ENCODE data around the gene NUP210L. TPM values are rescaled to one million over a fixed set of nuclear protein-coding genes. Genes with fewer than 3 reads are reported as not detected.

The NUP210L gene
- total and polyA plus RNA-seq, 9 of the 15 experiments (the other 6 are each of a cell fraction or from before 2014, with no cell fraction given): 0.01 to 0.04 TPM; not detected in 7

GRCh38 chr1:153942766-153943549 is 211.9 kb downstream of the NUP210L start:
- Histone ChIP-seq H3K4me3 (no peak overlapping the region), H3K9ac (ENCODE audit: insufficient read depth in 1 of 2, low read depth in 2 of 2, low read length in 2 of 2) (no peak overlapping the region), H3K36me3 (ENCODE audit: control insufficient read depth, insufficient read depth, low read length) (peaks cover 68% of the 10 kb centered on the region), H3K9me1 (ENCODE audit: control insufficient read depth, insufficient read depth, low read length) (no peaks in the 10 kb centered on the region), H3K9me3 (replicated peaks; ENCODE audit: control insufficient read depth, insufficient read depth, low read depth, low read length) (no peaks in the 10 kb centered on the region), H3K4me2 (ENCODE audit: insufficient read depth, low read length) (no peak overlapping the region), H3K27me3 (ENCODE audit: control insufficient read depth in 2 of 2, insufficient read depth in 2 of 2, low read length in 2 of 2) (no peaks in the 10 kb centered on the region), H3K4me1 (replicated peaks in 1 of 2; ENCODE audit: control insufficient read depth in 2 of 2, insufficient read depth in 2 of 2, low read length in 2 of 2) (peaks cover 12 to 32% of the 10 kb centered on the region in 2 experiments; a peak in 4 of 5 replicates), H4K20me1 (replicated peaks; ENCODE audit: control insufficient read depth, insufficient read depth, low read length) (no peaks in the 10 kb centered on the region), H2AFZ (ENCODE audit: low read depth, low read length) (no peak overlapping the region), H3K79me2 (ENCODE audit: control insufficient read depth, insufficient read depth, low read length) (peaks cover 29% of the 10 kb centered on the region), H3K27ac (ENCODE audit: extremely low read depth, low read depth, low read length) (no peak overlapping the region; the same call in 2 of the 3 replicates)
- intact Hi-C loops (cut with micrococcal nuclease) (no loop called here), in situ Hi-C loops (cut with MboI) (no loop called here)
- DNase-seq (ENCODE audit: extremely low read depth in 1 of 4, low spot score in 3 of 4): no peak
- POLR2A ChIA-PET: interaction anchor here (5.5 kb wide), 1 partner anchor 15 kb away, joined by 39 read pairs; the partner anchor contains the start of gene CRTC2
- BruUV-seq (replicated peaks): TSS peak; percentile 7
- CTCF ChIA-PET (ENCODE audit: low intra/inter-chr PET ratio): no interaction called here
- no peak for ATAC-seq
- TF ChIP-seq SUPT5H (IDR thresholded peaks at IDR 0.05): 0 out of 2 replicates have a peak, but pooled peaks have one; percentile 26
- TF ChIP-seq POLR2G (IDR thresholded peaks at IDR 0.05; ENCODE audit: low read depth, low read length): peak; percentile 37; the same call in 1 of the 2 replicates
- TF ChIP-seq ARID2 (IDR thresholded peaks at IDR 0.05): no peak
- WGBS (ENCODE audit: insufficient coverage, low coverage, missing lambda C conversion rate): 92% methylated on average over 9 of the region's 11 CpGs
- FAIRE-seq: no peak

MicroRNAs within 50 kb of the gene (microRNA counts, 767-probe panel; counts per million panel counts)
- not detected for microRNA hsa-miR-190b

Small RNA genes within 50 kb of the gene (microRNA-seq; reads per million reads assigned to microRNA genes)
- gene MIR190B (ENCODE audit: borderline microRNAs expressed) (3.0 reads per million, percentile 35 among the genes with 10 or more reads in this experiment), gene MIR5698 (ENCODE audit: borderline microRNAs expressed) (not detected), gene MIR6737 (ENCODE audit: borderline microRNAs expressed) (0.64 reads per million)

Small RNA genes within 50 kb of the gene (small RNA-seq; reads per million reads assigned to genes)
- 0.26 reads per million for gene MIR190B
- not detected for gene MIR5698
- gene MIR6737: not detected
- gene RNU6-179P: not detected

Other genes starting within 250 kb of the NUP210L start
Only the 7 nearest of the 14 such genes appear.
- 29.0 and 32.3 TPM in 2 replicates for gene RAB13, start 168.7 kb downstream of the NUP210L start, total RNA-seq (2014; rRNA removed)
- gene RAB13, start 168.7 kb downstream of the NUP210L start, total RNA-seq (2014; rRNA removed; fragmentation: Illumina TruSeq; extraction: Trizol): 33.5 and 37.2 TPM in 2 replicates
- 37.2 and 39.8 TPM in 2 replicates for gene RAB13, start 168.7 kb downstream of the NUP210L start, total RNA-seq (2015; rRNA removed; fragmentation: Illumina TruSeq; extraction: Trizol)
- 53.4 and 66.2 TPM in 2 replicates for gene RAB13, start 168.7 kb downstream of the NUP210L start, total RNA-seq (2021)
- gene RAB13, start 168.7 kb downstream of the NUP210L start, polyA plus RNA-seq (2011; rRNA removed): 42.2 and 62.0 TPM in 2 replicates
- gene RAB13, start 168.7 kb downstream of the NUP210L start, polyA plus RNA-seq (2014; fragmentation: Illumina TruSeq; extraction: Trizol): 91.4 and 100 TPM in 2 replicates
- 10 to 100 TPM; 22.3 to 28.6 TPM for gene RAB13, start 168.7 kb downstream of the NUP210L start, polyA plus RNA-seq (2014; fragmentation: Nextera tagmentation; extraction: Ambion mirVana)
- gene RAB13, start 168.7 kb downstream of the NUP210L start, polyA plus RNA-seq (2014; rRNA removed): 68.4 and 80.2 TPM in 2 replicates
- 2,623 and 3,670 TPM in 2 replicates for gene RPS27, start 164.3 kb downstream of the NUP210L start, total RNA-seq (2014; rRNA removed)
- gene RPS27, start 164.3 kb downstream of the NUP210L start, total RNA-seq (2014; rRNA removed; fragmentation: Illumina TruSeq; extraction: Trizol): 9,218 and 10,330 TPM in 2 replicates
- 6,260 and 6,706 TPM in 2 replicates for gene RPS27, start 164.3 kb downstream of the NUP210L start, total RNA-seq (2015; rRNA removed; fragmentation: Illumina TruSeq; extraction: Trizol)
- gene RPS27, start 164.3 kb downstream of the NUP210L start, total RNA-seq (2021): 2,091 and 2,307 TPM in 2 replicates
- 9,377 and 10,263 TPM in 2 replicates for gene RPS27, start 164.3 kb downstream of the NUP210L start, polyA plus RNA-seq (2011; rRNA removed)
- gene RPS27, start 164.3 kb downstream of the NUP210L start, polyA plus RNA-seq (2014; fragmentation: Illumina TruSeq; extraction: Trizol): 9,201 and 9,484 TPM in 2 replicates
- 1,000 to 10,000 TPM; 6,302 to 8,843 TPM for gene RPS27, start 164.3 kb downstream of the NUP210L start, polyA plus RNA-seq (2014; fragmentation: Nextera tagmentation; extraction: Ambion mirVana)
- 6,001 and 6,844 TPM in 2 replicates for gene RPS27, start 164.3 kb downstream of the NUP210L start, polyA plus RNA-seq (2014; rRNA removed)
- 344 and 399 TPM in 2 replicates for gene TPM3, start 37.0 kb upstream of the NUP210L start, total RNA-seq (2014; rRNA removed)
- 350 and 402 TPM in 2 replicates for gene TPM3, start 37.0 kb upstream of the NUP210L start, total RNA-seq (2014; rRNA removed; fragmentation: Illumina TruSeq; extraction: Trizol)
- gene TPM3, start 37.0 kb upstream of the NUP210L start, total RNA-seq (2015; rRNA removed; fragmentation: Illumina TruSeq; extraction: Trizol): 400 and 421 TPM in 2 replicates
- gene TPM3, start 37.0 kb upstream of the NUP210L start, total RNA-seq (2021): 500 and 507 TPM in 2 replicates
- 423 and 536 TPM in 2 replicates for gene TPM3, start 37.0 kb upstream of the NUP210L start, polyA plus RNA-seq (2011; rRNA removed)
- gene TPM3, start 37.0 kb upstream of the NUP210L start, polyA plus RNA-seq (2014; fragmentation: Illumina TruSeq; extraction: Trizol): 488 and 545 TPM in 2 replicates
- 100 to 1,000 TPM; 202 to 241 TPM for gene TPM3, start 37.0 kb upstream of the NUP210L start, polyA plus RNA-seq (2014; fragmentation: Nextera tagmentation; extraction: Ambion mirVana)
- gene TPM3, start 37.0 kb upstream of the NUP210L start, polyA plus RNA-seq (2014; rRNA removed): 496 and 604 TPM in 2 replicates
- not detected in 2 replicates for gene CFAP141, start 51.3 kb upstream of the NUP210L start, total RNA-seq (2014; rRNA removed)
- gene CFAP141, start 51.3 kb upstream of the NUP210L start, total RNA-seq (2014; rRNA removed; fragmentation: Illumina TruSeq; extraction: Trizol): not detected in 2 replicates
- not detected in 2 replicates for gene CFAP141, start 51.3 kb upstream of the NUP210L start, total RNA-seq (2015; rRNA removed; fragmentation: Illumina TruSeq; extraction: Trizol)
- gene CFAP141, start 51.3 kb upstream of the NUP210L start, total RNA-seq (2021): not detected in 2 replicates
- gene CFAP141, start 51.3 kb upstream of the NUP210L start, polyA plus RNA-seq (2011; rRNA removed): not detected in 2 replicates
- gene CFAP141, start 51.3 kb upstream of the NUP210L start, polyA plus RNA-seq (2014; fragmentation: Illumina TruSeq; extraction: Trizol): not detected in 2 replicates
- not detected for gene CFAP141, start 51.3 kb upstream of the NUP210L start, polyA plus RNA-seq (2014; fragmentation: Nextera tagmentation; extraction: Ambion mirVana)
- gene CFAP141, start 51.3 kb upstream of the NUP210L start, polyA plus RNA-seq (2014; rRNA removed): not detected in 2 replicates
- 83.6 and 98.6 TPM in 2 replicates for gene UBAP2L, start 65.9 kb upstream of the NUP210L start, total RNA-seq (2014; rRNA removed)
- 112 and 113 TPM in 2 replicates for gene UBAP2L, start 65.9 kb upstream of the NUP210L start, total RNA-seq (2014; rRNA removed; fragmentation: Illumina TruSeq; extraction: Trizol)
- 119 and 121 TPM in 2 replicates for gene UBAP2L, start 65.9 kb upstream of the NUP210L start, total RNA-seq (2015; rRNA removed; fragmentation: Illumina TruSeq; extraction: Trizol)
- gene UBAP2L, start 65.9 kb upstream of the NUP210L start, total RNA-seq (2021): 175 and 181 TPM in 2 replicates
- 136 and 245 TPM in 2 replicates for gene UBAP2L, start 65.9 kb upstream of the NUP210L start, polyA plus RNA-seq (2011; rRNA removed)
- gene UBAP2L, start 65.9 kb upstream of the NUP210L start, polyA plus RNA-seq (2014; fragmentation: Illumina TruSeq; extraction: Trizol): 193 and 245 TPM in 2 replicates
- gene UBAP2L, start 65.9 kb upstream of the NUP210L start, polyA plus RNA-seq (2014; fragmentation: Nextera tagmentation; extraction: Ambion mirVana): 10 to 100 TPM; 75.0 to 92.3 TPM
- gene UBAP2L, start 65.9 kb upstream of the NUP210L start, polyA plus RNA-seq (2014; rRNA removed): 141 and 180 TPM in 2 replicates
- gene HAX1, start 117.6 kb upstream of the NUP210L start, total RNA-seq (2014; rRNA removed): 182 and 218 TPM in 2 replicates
- gene HAX1, start 117.6 kb upstream of the NUP210L start, total RNA-seq (2014; rRNA removed; fragmentation: Illumina TruSeq; extraction: Trizol): 194 and 200 TPM in 2 replicates
- gene HAX1, start 117.6 kb upstream of the NUP210L start, total RNA-seq (2015; rRNA removed; fragmentation: Illumina TruSeq; extraction: Trizol): 167 and 172 TPM in 2 replicates
- gene HAX1, start 117.6 kb upstream of the NUP210L start, total RNA-seq (2021): 140 and 143 TPM in 2 replicates
- gene HAX1, start 117.6 kb upstream of the NUP210L start, polyA plus RNA-seq (2011; rRNA removed): 239 and 276 TPM in 2 replicates
- gene HAX1, start 117.6 kb upstream of the NUP210L start, polyA plus RNA-seq (2014; fragmentation: Illumina TruSeq; extraction: Trizol): 200 and 240 TPM in 2 replicates
- gene HAX1, start 117.6 kb upstream of the NUP210L start, polyA plus RNA-seq (2014; fragmentation: Nextera tagmentation; extraction: Ambion mirVana): 100 to 1,000 TPM; 447 to 492 TPM
- 234 and 245 TPM in 2 replicates for gene HAX1, start 117.6 kb upstream of the NUP210L start, polyA plus RNA-seq (2014; rRNA removed)
- gene AQP10, start 166.0 kb upstream of the NUP210L start, total RNA-seq (2014; rRNA removed): 1.9 and 2.1 TPM in 2 replicates
- gene AQP10, start 166.0 kb upstream of the NUP210L start, total RNA-seq (2014; rRNA removed; fragmentation: Illumina TruSeq; extraction: Trizol): 1.7 and 1.9 TPM in 2 replicates
- gene AQP10, start 166.0 kb upstream of the NUP210L start, total RNA-seq (2015; rRNA removed; fragmentation: Illumina TruSeq; extraction: Trizol): 1.3 and 1.5 TPM in 2 replicates
- 3.7 and 4.9 TPM in 2 replicates for gene AQP10, start 166.0 kb upstream of the NUP210L start, total RNA-seq (2021)
- gene AQP10, start 166.0 kb upstream of the NUP210L start, polyA plus RNA-seq (2011; rRNA removed): 9.7 and 20.6 TPM in 2 replicates
- gene AQP10, start 166.0 kb upstream of the NUP210L start, polyA plus RNA-seq (2014; fragmentation: Illumina TruSeq; extraction: Trizol): 5.6 and 7.4 TPM in 2 replicates
- under 1 TPM; 0.37 to 0.56 TPM for gene AQP10, start 166.0 kb upstream of the NUP210L start, polyA plus RNA-seq (2014; fragmentation: Nextera tagmentation; extraction: Ambion mirVana)
- gene AQP10, start 166.0 kb upstream of the NUP210L start, polyA plus RNA-seq (2014; rRNA removed): 4.5 and 5.0 TPM in 2 replicates

Data from K562 (cell line).